ENCODE data around the gene LBH.
"Not testable (repeated sequence)": the region's sequence is repeated elsewhere in the genome, so short reads cannot be mapped to it uniquely, and the experiment has no call there.

LBH gene

GRCh38 chr2:30259827-30260679 lies 28.7 kb downstream of the LBH start:
- DNase-seq, result no peak

GRCh38 chr2:30260941-30261340 lies 29.6 kb downstream of the LBH start:
- no peak for DNase-seq

GRCh38 chr2:30261695-30262211 lies 30.4 kb downstream of the LBH start:
- no peak for DNase-seq

- DNase-seq, result no peak
These were observed 31.5 kb downstream of the LBH start for GRCh38 chr2:30262716-30263309.

GRCh38 chr2:30264274-30264673 lies 32.9 kb downstream of the LBH start:
- no peak for DNase-seq

- no peak for DNase-seq
These were observed 34.0 kb downstream of the LBH start for GRCh38 chr2:30265052-30266015.

GRCh38 chr2:30266051-30266621 lies 34.8 kb downstream of the LBH start:
- DNase-seq, result no peak

GRCh38 chr2:30266705-30267104 lies 35.4 kb downstream of the LBH start:
- DNase-seq, result no peak

GRCh38 chr2:30267161-30267975 lies 36.0 kb downstream of the LBH start:
- DNase-seq, result peak; percentile 2

- no peak for DNase-seq
These were observed 37.0 kb downstream of the LBH start for GRCh38 chr2:30268296-30268871.

GRCh38 chr2:30269114-30269770 lies 37.9 kb downstream of the LBH start:
- DNase-seq, result not testable (repeated sequence)

GRCh38 chr2:30269771-30270145 lies 38.4 kb downstream of the LBH start:
- DNase-seq, result no peak

GRCh38 chr2:30270166-30270565 lies 38.8 kb downstream of the LBH start:
- no peak for DNase-seq

- DNase-seq, result peak; percentile 73
These were observed 40.0 kb downstream of the LBH start for GRCh38 chr2:30271301-30271700.

GRCh38 chr2:30272286-30272685 lies 41.0 kb downstream of the LBH start:
- DNase-seq, result no peak

GRCh38 chr2:30272761-30273573 lies 41.6 kb downstream of the LBH start:
- no peak for DNase-seq

- no peak for DNase-seq
These were observed 42.2 kb downstream of the LBH start for GRCh38 chr2:30273574-30273929.

- DNase-seq, result no peak
These were observed 43.9 kb downstream of the LBH start for GRCh38 chr2:30275256-30275655.

- DNase-seq, result no peak
These were observed 45.1 kb downstream of the LBH start for GRCh38 chr2:30276455-30276911.

GRCh38 chr2:30277582-30277981 lies 46.2 kb downstream of the LBH start:
- no peak for DNase-seq

Data from MV-4-11 (cell line).